HepG2 (cell line): ENCODE data around the gene FKBP5. TPM values are rescaled to one million over a fixed set of nuclear protein-coding genes. Genes with fewer than 3 reads are reported as not detected.

Experiments
- AKAP8 ChIP-seq: sonication (generic); formaldehyde crosslinking; IDR thresholded peaks from 2 replicates; pipeline ENCODE4 v1.5.1; 2020; ENCODE audit warnings: mild to moderate bottlenecking, missing genetic modification reagents
- ARID3A ChIP-seq: IDR thresholded peaks from 2 replicates; pipeline ENCODE4 v1.6.1; 2012; ENCODE audit warnings: low read depth, low read length, improper control_type of control experiment
- ATF7-NPFF ChIP-seq: sonication (generic); formaldehyde crosslinking; IDR thresholded peaks from 2 replicates; pipeline ENCODE4 v1.8.1; 2023; ENCODE audit warnings: mild to moderate bottlenecking, low read depth, missing genetic modification reagents, moderate library complexity
- CEBPB ChIP-seq: IDR thresholded peaks from 2 replicates; pipeline ENCODE4 v1.6.1; 2011; ENCODE audit warnings: low read depth, low read length, improper control_type of control experiment, borderline replicate concordance
- FOXP1 ChIP-seq, 2 experiments: fragments of 450-650 bp in 1 of 2; IDR thresholded peaks; 2 replicates each; pipeline ENCODE4 v1.6.1; 2017 to 2018; ENCODE audit warnings: antibody characterized with exemption in 1 of 2
- HINFP ChIP-seq: sonication (generic); formaldehyde crosslinking; IDR thresholded peaks from 2 replicates; pipeline ENCODE4 v1.4.0; 2020; ENCODE audit warnings: low read depth, mild to moderate bottlenecking, missing genetic modification reagents
- HNF1B ChIP-seq: sonication (generic); formaldehyde crosslinking; IDR thresholded peaks from 2 replicates; pipeline ENCODE4 v1.5.1; 2020; ENCODE audit warnings: mild to moderate bottlenecking, moderate library complexity, missing genetic modification reagents
- NR1H2 ChIP-seq: sonication (generic); formaldehyde crosslinking; IDR thresholded peaks from 2 replicates; pipeline ENCODE4 v1.8.1; 2022; ENCODE audit warnings: low read depth, missing genetic modification reagents, borderline replicate concordance
- RFX3 ChIP-seq: IDR thresholded peaks from 2 replicates; pipeline ENCODE4 v1.6.1; 2016; ENCODE audit warnings: missing biosample characterization, missing genetic modification reagents
- SATB2 ChIP-seq: sonication (generic); formaldehyde crosslinking; IDR thresholded peaks from 2 replicates; pipeline ENCODE4 v1.5.0; 2020; ENCODE audit warnings: missing genetic modification reagents
- SMAD3 ChIP-seq: sonication (generic); formaldehyde crosslinking; IDR thresholded peaks from 2 replicates; pipeline ENCODE4 v1.4.0; 2020; ENCODE audit warnings: missing genetic modification reagents
- SRSF9 ChIP-seq: fragments of 200-400 bp; formaldehyde crosslinking; IDR thresholded peaks from 2 replicates; pipeline ENCODE4 v1.6.1; 2018; ENCODE audit warnings: borderline replicate concordance, mild to moderate bottlenecking, low read depth, low read length; ENCODE audit not compliant: insufficient read depth, poor library complexity, severe bottlenecking
- ZFP1 ChIP-seq: IDR thresholded peaks from 2 replicates; pipeline ENCODE4 v1.6.1; 2016
- ZNF362 ChIP-seq: sonication (generic); formaldehyde crosslinking; IDR thresholded peaks from 2 replicates; pipeline ENCODE4 v1.4.0; 2020; ENCODE audit warnings: missing genetic modification reagents, mild to moderate bottlenecking, borderline replicate concordance
- ZNF496 ChIP-seq: sonication (generic); formaldehyde crosslinking; IDR thresholded peaks from 2 replicates; pipeline ENCODE4 v1.8.1; 2023; ENCODE audit warnings: mild to moderate bottlenecking, moderate library complexity, missing genetic modification reagents; ENCODE audit not compliant: insufficient replicate concordance
- ZNF503 ChIP-seq: sonication (generic); formaldehyde crosslinking; IDR thresholded peaks from 2 replicates; pipeline ENCODE4 v1.4.0; 2020; ENCODE audit warnings: missing genetic modification reagents
- ZNF550 ChIP-seq: sonication (generic); formaldehyde crosslinking; IDR thresholded peaks from 2 replicates; pipeline ENCODE4 v1.4.0; 2020; ENCODE audit warnings: mild to moderate bottlenecking, missing genetic modification reagents, borderline replicate concordance
- ZNF782 ChIP-seq: sonication (generic); formaldehyde crosslinking; IDR thresholded peaks from 2 replicates; pipeline ENCODE4 v1.4.0; 2020; ENCODE audit warnings: missing genetic modification reagents, mild to moderate bottlenecking, borderline replicate concordance
- ZSCAN12 ChIP-seq: sonication (generic); formaldehyde crosslinking; IDR thresholded peaks from 2 replicates; pipeline ENCODE4 v1.9.0; 2021; ENCODE audit warnings: mild to moderate bottlenecking, missing genetic modification reagents
- ZSCAN29 ChIP-seq: sonication (generic); formaldehyde crosslinking; conservative IDR thresholded peaks from 2 replicates; pipeline ENCODE4 v1.4.0; 2020; ENCODE audit warnings: mild to moderate bottlenecking, missing genetic modification reagents
- polyA plus RNA-seq, 8 experiments: library from polyadenylated mRNA; depleted of rRNA in 3 of 8; stranded (reverse) in 7 of 8; unstranded in 1 of 8; fragments of >200 nt; fragmentation: Illumina TruSeq in 4 of 8; extraction: Trizol in 4 of 8; gene quantifications; 2 replicates each; pipeline versions ENCODE4 v1.2.1 to v1.2.3, GENCODE V29; 2011 to 2016; ENCODE audit warnings: low read depth in 4 of 8, missing spikeins in 1 of 8, mixed read lengths in 1 of 8; ENCODE audit not compliant: insufficient read depth in 1 of 8
- total RNA-seq, 5 experiments: library from RNA; depleted of rRNA; stranded (reverse); fragments of >200 nt; fragmentation: Illumina TruSeq; extraction: Trizol; gene quantifications; 2 replicates each; pipeline ENCODE4 v1.2.3, GENCODE V29; 2016; ENCODE audit warnings: low read depth in 1 of 5

Gene FKBP5
- total and polyA plus RNA-seq, 2 of the 13 experiments (the other 11 are each of a cell fraction or from before 2014, with no cell fraction given): 8.0 to 17.4 TPM

- TF ChIP-seq ATF7-NPFF (no peak), FOXP1 (IDR thresholded peaks at IDR 0.05) (no peak), FOXP1 (CRISPR knock-in tag; IDR thresholded peaks at IDR 0.05) (no peak), HNF1B (CRISPR knock-in tag) (no peak), ZNF503 (no peak; the same call in 1 of the 2 replicates), HINFP (CRISPR knock-in tag) (no peak), ZNF362 (0 out of 2 replicates have a peak, but pooled peaks have one; percentile 28), ZSCAN29 (CRISPR knock-in tag) (peak; percentile 96), AKAP8 (peak; percentile 21; the same call in 1 of the 2 replicates), ZFP1 (CRISPR knock-in tag) (no peak), SRSF9 (no peak), ZNF782 (CRISPR knock-in tag) (peak; percentile 77; the same call in 1 of the 2 replicates), CEBPB (no peak), SMAD3 (CRISPR knock-in tag) (no peak), ARID3A (no peak), ZNF550 (CRISPR knock-in tag) (peak; percentile 93), NR1H2 (CRISPR knock-in tag) (no peak), RFX3 (CRISPR knock-in tag) (no peak), ZNF496 (CRISPR knock-in tag) (no peak), SATB2 (peak; percentile 12; the same call in 1 of the 2 replicates), ZSCAN12 (no peak)
Observed at GRCh38 chr6:35687658-35688604, 784 bp downstream of the FKBP5 start (continued).
